Daoy (cell line): ENCODE data around the gene POM121L12. TPM values are rescaled to one million over a fixed set of nuclear protein-coding genes. Genes with fewer than 3 reads are reported as not detected.

Experiments
- DNase-seq: peaks from one replicate; pipeline ENCODE4 v3.0.0-alpha.2; 2015; ENCODE audit warnings: low read depth
- total RNA-seq: library from RNA; depleted of rRNA; stranded (reverse); fragments of >200 nt; shearing (Covaris generic); gene quantifications from 2 replicates; pipeline ENCODE4 v1.2.3, GENCODE V29; 2014; rRNA removed

Gene POM121L12
- not detected in 2 replicates for total RNA-seq

GRCh38 chr7:53035499-53036412, at the start of gene POM121L12:
Gene POM121L12, plus strand, starts transcription at chr7:53035633. Its CDS starts 39 bp downstream, at chr7:53035672.
- DNase-seq: no peak

- DNase-seq: no peak
These were observed 43.4 kb upstream of the POM121L12 start for GRCh38 chr7:52992001-52992400.

- DNase-seq: no peak
These were observed 42.8 kb upstream of the POM121L12 start for GRCh38 chr7:52992479-52993162.

GRCh38 chr7:52995676-52996075, 39.8 kb upstream of the POM121L12 start:
- DNase-seq: no peak

GRCh38 chr7:53001221-53001620, 34.2 kb upstream of the POM121L12 start:
- DNase-seq: no peak

- no peak for DNase-seq
These were observed 33.0 kb upstream of the POM121L12 start for GRCh38 chr7:53002389-53002788.

- no peak for DNase-seq
These were observed 31.6 kb upstream of the POM121L12 start for GRCh38 chr7:53003653-53004445.

GRCh38 chr7:53013925-53014324, 21.5 kb upstream of the POM121L12 start:
- DNase-seq: no peak

- no peak for DNase-seq
These were observed 20.0 kb upstream of the POM121L12 start for GRCh38 chr7:53015463-53015862.

GRCh38 chr7:53022893-53023292, 12.5 kb upstream of the POM121L12 start:
- DNase-seq: no peak

- DNase-seq: no peak
These were observed 13.2 kb downstream of the POM121L12 start for GRCh38 chr7:53048638-53049037.

- no peak for DNase-seq
These were observed 15.0 kb downstream of the POM121L12 start for GRCh38 chr7:53050433-53050832.

GRCh38 chr7:53059591-53059990, 24.2 kb downstream of the POM121L12 start:
- no peak for DNase-seq

GRCh38 chr7:53060066-53060465, 24.6 kb downstream of the POM121L12 start:
- no peak for DNase-seq

- no peak for DNase-seq
These were observed 27.4 kb downstream of the POM121L12 start for GRCh38 chr7:53062796-53063195.

- no peak for DNase-seq
These were observed 33.2 kb downstream of the POM121L12 start for GRCh38 chr7:53068673-53069072.

- DNase-seq: no peak
These were observed 35.5 kb downstream of the POM121L12 start for GRCh38 chr7:53070883-53071282.
